Ishikawa (cell line): ENCODE results near the gene NUAK1.

Experiments
- CEBPB ChIP-seq: IDR thresholded peaks from 2 replicates; pipeline ENCODE4 v1.6.1; 2012
- CREB1 ChIP-seq: IDR thresholded peaks from 2 replicates; pipeline ENCODE4 v1.6.1; 2012; ENCODE audit warnings: low read depth
- EGR1 ChIP-seq: IDR thresholded peaks from 2 replicates; pipeline ENCODE4 v1.6.1; 2012
- EP300 ChIP-seq: IDR thresholded peaks from 2 replicates; pipeline ENCODE4 v1.6.1; 2012; ENCODE audit warnings: borderline replicate concordance
- FOXM1 ChIP-seq: IDR thresholded peaks from 2 replicates; pipeline ENCODE4 v1.6.1; 2012; ENCODE audit warnings: low read depth, borderline replicate concordance
- MAX ChIP-seq: IDR thresholded peaks from 2 replicates; pipeline ENCODE4 v1.6.1; 2012
- NFIC ChIP-seq: IDR thresholded peaks from 2 replicates; pipeline ENCODE4 v1.6.1; 2012
- RAD21 ChIP-seq: IDR thresholded peaks from 2 replicates; pipeline ENCODE4 v1.6.1; 2012; ENCODE audit warnings: low read depth
- TAF1 ChIP-seq: IDR thresholded peaks from 2 replicates; pipeline ENCODE4 v1.6.1; 2012; ENCODE audit warnings: low read depth, mild to moderate bottlenecking
- TCF12 ChIP-seq: IDR thresholded peaks from 2 replicates; pipeline ENCODE4 v1.6.1; 2012; ENCODE audit warnings: low read depth
- TEAD4 ChIP-seq: IDR thresholded peaks from 2 replicates; pipeline ENCODE4 v1.6.1; 2012
- YY1 ChIP-seq: IDR thresholded peaks from 2 replicates; pipeline ENCODE4 v1.6.1; 2012; ENCODE audit warnings: low read depth
- ZBTB7A ChIP-seq: IDR thresholded peaks from 2 replicates; pipeline ENCODE4 v1.6.1; 2012; ENCODE audit warnings: low read depth
- TF ChIP-seq, protein P1 (sequence below): IDR thresholded peaks from 2 replicates; pipeline ENCODE4 v1.6.1; 2012
- TF ChIP-seq, protein P2 (sequence below): IDR thresholded peaks from 2 replicates; pipeline ENCODE4 v1.6.1; 2012; ENCODE audit warnings: low read depth, mild to moderate bottlenecking

The NUAK1 gene

DNA sequence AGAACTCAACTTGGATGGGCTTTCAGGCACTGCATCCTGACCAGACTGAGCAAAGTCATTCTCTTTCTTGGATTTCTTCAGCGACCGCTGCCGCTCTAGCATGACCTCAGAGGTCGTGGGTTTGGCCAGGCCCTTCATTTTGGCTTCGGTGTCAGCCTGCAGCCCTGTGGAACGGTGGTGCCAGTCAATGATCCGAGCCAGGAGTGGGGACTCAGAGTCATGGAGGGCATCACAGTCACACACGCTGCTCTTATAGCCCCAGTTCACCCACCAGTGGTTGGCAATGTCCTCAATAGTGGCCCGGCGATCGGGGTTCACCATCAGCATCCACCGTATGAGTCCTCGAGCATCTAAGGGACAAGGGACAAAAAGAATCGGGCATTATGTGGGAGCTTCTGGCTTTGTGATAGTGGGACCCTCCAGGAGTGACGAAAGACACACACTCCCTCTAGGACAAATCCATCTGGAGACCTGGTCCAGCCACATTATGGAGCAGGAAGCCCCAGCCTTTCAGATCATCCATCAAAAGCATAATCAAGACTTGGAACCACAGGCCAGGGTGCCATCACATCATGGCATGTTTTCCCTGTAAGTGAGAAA, 71.0 kb downstream of the NUAK1 start:
- no peak for TF ChIP-seq TCF12
- TF ChIP-seq RAD21, result no peak
- TF ChIP-seq, protein P1, sequence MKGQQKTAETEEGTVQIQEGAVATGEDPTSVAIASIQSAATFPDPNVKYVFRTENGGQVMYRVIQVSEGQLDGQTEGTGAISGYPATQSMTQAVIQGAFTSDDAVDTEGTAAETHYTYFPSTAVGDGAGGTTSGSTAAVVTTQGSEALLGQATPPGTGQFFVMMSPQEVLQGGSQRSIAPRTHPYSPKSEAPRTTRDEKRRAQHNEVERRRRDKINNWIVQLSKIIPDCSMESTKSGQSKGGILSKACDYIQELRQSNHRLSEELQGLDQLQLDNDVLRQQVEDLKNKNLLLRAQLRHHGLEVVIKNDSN, result no peak
- TF ChIP-seq EGR1, result no peak
- TF ChIP-seq ZBTB7A, result no peak
- TF ChIP-seq YY1, result no peak
- no peak for TF ChIP-seq TAF1
- no peak for TF ChIP-seq EP300
- no peak for TF ChIP-seq CREB1
- TF ChIP-seq, protein P2, sequence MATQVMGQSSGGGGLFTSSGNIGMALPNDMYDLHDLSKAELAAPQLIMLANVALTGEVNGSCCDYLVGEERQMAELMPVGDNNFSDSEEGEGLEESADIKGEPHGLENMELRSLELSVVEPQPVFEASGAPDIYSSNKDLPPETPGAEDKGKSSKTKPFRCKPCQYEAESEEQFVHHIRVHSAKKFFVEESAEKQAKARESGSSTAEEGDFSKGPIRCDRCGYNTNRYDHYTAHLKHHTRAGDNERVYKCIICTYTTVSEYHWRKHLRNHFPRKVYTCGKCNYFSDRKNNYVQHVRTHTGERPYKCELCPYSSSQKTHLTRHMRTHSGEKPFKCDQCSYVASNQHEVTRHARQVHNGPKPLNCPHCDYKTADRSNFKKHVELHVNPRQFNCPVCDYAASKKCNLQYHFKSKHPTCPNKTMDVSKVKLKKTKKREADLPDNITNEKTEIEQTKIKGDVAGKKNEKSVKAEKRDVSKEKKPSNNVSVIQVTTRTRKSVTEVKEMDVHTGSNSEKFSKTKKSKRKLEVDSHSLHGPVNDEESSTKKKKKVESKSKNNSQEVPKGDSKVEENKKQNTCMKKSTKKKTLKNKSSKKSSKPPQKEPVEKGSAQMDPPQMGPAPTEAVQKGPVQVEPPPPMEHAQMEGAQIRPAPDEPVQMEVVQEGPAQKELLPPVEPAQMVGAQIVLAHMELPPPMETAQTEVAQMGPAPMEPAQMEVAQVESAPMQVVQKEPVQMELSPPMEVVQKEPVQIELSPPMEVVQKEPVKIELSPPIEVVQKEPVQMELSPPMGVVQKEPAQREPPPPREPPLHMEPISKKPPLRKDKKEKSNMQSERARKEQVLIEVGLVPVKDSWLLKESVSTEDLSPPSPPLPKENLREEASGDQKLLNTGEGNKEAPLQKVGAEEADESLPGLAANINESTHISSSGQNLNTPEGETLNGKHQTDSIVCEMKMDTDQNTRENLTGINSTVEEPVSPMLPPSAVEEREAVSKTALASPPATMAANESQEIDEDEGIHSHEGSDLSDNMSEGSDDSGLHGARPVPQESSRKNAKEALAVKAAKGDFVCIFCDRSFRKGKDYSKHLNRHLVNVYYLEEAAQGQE, result no peak
- TF ChIP-seq MAX, result no peak
- no peak for TF ChIP-seq CEBPB
- no peak for TF ChIP-seq FOXM1
- TF ChIP-seq TEAD4, result no peak
- no peak for TF ChIP-seq NFIC

DNA sequence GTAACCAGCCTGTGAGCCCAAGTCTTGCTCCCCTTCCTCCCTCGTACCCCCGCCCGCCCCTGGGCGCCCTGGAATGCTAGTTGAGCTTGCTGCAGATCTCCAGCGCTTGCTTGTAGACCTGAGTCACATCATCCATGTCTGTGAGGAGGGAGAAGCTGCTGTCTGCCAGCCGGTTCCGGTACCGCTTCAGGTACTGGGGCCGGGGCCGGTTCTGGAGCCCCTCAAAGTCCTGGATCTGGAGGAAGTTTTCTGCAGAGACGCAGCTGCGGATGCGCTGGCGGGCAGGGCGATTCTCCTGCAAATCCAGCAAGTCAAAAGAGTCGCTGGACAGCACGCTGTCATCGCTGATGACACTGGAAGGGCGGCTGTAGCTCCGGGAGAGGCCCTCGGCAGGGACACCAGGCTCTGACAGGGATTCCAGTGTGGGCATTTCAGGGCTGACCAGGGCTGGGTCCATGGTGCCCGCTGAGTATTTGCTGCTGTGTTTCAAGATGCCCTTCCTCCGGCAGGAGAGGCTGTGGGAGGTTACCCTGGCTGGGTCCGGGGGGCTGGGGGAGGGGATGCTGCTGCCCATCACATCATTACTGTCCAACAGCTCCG, 71.9 kb downstream of the NUAK1 start:
- TF ChIP-seq EGR1 (no peak), YY1 (no peak), TAF1 (no peak), TEAD4 (no peak), CEBPB (no peak), TCF12 (no peak), RAD21 (no peak), EP300 (no peak), MAX (no peak), FOXM1 (no peak), ZBTB7A (no peak), CREB1 (no peak), NFIC (no peak)
- TF ChIP-seq, protein P2, result no peak
- TF ChIP-seq, protein P1, result no peak

DNA sequence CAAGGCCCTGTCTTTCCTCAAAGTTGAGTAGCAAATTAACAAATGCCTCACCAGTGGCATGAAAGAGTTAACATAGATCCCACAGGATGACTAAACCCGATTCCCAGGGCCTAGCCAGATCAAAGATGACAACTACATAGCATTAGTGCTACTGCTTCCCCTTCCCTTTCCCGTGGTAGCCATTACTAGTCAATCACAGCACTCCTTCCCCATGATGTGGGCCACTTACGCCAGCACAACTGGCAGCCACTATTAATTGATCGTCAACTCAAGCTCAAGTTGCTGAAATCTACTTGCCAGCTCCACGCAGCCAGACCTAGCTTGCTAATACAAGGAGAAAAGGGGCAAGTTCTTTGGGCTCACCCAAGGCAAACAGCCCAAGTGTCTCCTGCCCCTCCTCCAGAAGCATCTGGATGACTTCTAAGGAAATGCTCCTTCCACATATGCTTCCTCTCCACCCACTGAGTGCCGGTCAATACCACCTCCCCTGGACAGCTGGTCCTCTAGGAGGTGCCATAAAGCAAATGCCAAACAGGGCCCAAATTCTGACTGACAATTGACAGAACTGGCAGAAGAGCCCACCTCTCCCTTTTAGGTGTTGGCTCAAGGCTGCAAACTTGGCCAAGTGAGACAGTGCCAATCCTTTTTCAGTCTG, 72.6 kb downstream of the NUAK1 start:
- TF ChIP-seq EGR1 (no peak), EP300 (no peak), FOXM1 (no peak), ZBTB7A (no peak), YY1 (no peak), TEAD4 (no peak)

- TF ChIP-seq NFIC (no peak), EGR1 (no peak)
Measured at GRCh38 chr12:106065506-106065905, 73.2 kb downstream of the NUAK1 start.

DNA sequence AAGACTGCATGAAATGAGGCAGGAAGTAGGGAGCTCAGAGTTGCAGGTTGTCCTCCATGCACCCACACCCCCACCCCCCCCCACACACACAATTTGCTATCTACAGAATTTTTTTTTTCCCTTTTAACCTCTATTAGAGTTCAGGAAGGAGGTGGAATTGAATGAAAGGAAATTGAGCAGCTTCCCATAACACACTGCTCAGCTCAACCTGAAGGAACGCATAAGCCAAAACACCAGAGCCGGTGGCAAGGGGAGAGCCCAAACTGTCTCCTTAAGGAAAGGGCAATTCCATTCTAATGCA, 74.1 kb downstream of the NUAK1 start:
- TF ChIP-seq MAX, result no peak
- no peak for TF ChIP-seq EGR1
- no peak for TF ChIP-seq YY1
- no peak for TF ChIP-seq CEBPB
- TF ChIP-seq TEAD4, result no peak
- TF ChIP-seq FOXM1, result no peak
- TF ChIP-seq TAF1, result no peak
- no peak for TF ChIP-seq ZBTB7A
- no peak for TF ChIP-seq EP300
